Ishikawa (cell line): ENCODE measurements around the gene ZBTB16.

Source experiments
- CEBPB ChIP-seq: IDR thresholded peaks from 2 replicates; pipeline ENCODE4 v1.6.1; 2012
- CREB1 ChIP-seq: IDR thresholded peaks from 2 replicates; pipeline ENCODE4 v1.6.1; 2012; ENCODE audit warnings: low read depth
- EGR1 ChIP-seq: IDR thresholded peaks from 2 replicates; pipeline ENCODE4 v1.6.1; 2012
- EP300 ChIP-seq: IDR thresholded peaks from 2 replicates; pipeline ENCODE4 v1.6.1; 2012; ENCODE audit warnings: borderline replicate concordance
- FOXM1 ChIP-seq: IDR thresholded peaks from 2 replicates; pipeline ENCODE4 v1.6.1; 2012; ENCODE audit warnings: low read depth, borderline replicate concordance
- NFIC ChIP-seq: IDR thresholded peaks from 2 replicates; pipeline ENCODE4 v1.6.1; 2012
- RAD21 ChIP-seq: IDR thresholded peaks from 2 replicates; pipeline ENCODE4 v1.6.1; 2012; ENCODE audit warnings: low read depth
- REST ChIP-seq: IDR thresholded peaks from 2 replicates; pipeline ENCODE4 v1.6.1; 2012; ENCODE audit warnings: low read depth, mild to moderate bottlenecking
- TAF1 ChIP-seq: IDR thresholded peaks from 2 replicates; pipeline ENCODE4 v1.6.1; 2012; ENCODE audit warnings: low read depth, mild to moderate bottlenecking
- TCF12 ChIP-seq: IDR thresholded peaks from 2 replicates; pipeline ENCODE4 v1.6.1; 2012; ENCODE audit warnings: low read depth
- TEAD4 ChIP-seq: IDR thresholded peaks from 2 replicates; pipeline ENCODE4 v1.6.1; 2012
- USF1 ChIP-seq: IDR thresholded peaks from 2 replicates; pipeline ENCODE4 v1.6.1; 2012
- YY1 ChIP-seq: IDR thresholded peaks from 2 replicates; pipeline ENCODE4 v1.6.1; 2012; ENCODE audit warnings: low read depth
- TF ChIP-seq, protein P1 (sequence below): IDR thresholded peaks from 2 replicates; pipeline ENCODE4 v1.6.1; 2012

DNA sequence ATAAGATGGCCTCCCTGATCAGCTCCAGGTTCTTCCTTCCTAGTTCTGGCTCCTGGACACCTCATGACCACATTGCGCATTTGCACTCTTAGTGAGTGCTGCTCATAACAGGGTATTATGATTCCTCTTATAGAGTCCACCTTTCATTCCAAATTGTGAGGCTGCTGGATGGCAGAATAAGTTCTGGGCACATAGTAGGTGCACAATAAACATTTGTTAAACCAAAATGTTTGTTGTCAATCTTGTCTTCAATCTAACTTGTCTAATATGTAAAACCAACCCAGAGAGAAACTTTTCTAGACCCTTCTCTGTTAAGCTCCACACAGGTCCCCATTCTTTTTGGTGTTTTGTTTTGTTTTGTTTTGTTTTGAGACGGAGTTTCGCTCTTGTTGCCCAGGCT is 22.6 kb upstream of the ZBTB16 start:
- TF ChIP-seq TAF1 (no peak), FOXM1 (no peak), EP300 (no peak), TEAD4 (no peak), EGR1 (no peak), YY1 (no peak), RAD21 (no peak), REST (no peak), CREB1 (no peak), TCF12 (no peak), CEBPB (no peak), NFIC (no peak), USF1 (no peak)
- TF ChIP-seq, protein P1, sequence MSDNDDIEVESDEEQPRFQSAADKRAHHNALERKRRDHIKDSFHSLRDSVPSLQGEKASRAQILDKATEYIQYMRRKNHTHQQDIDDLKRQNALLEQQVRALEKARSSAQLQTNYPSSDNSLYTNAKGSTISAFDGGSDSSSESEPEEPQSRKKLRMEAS: no peak
